ENCODE results near the gene FAM186B. TPM values are rescaled to one million over a fixed set of nuclear protein-coding genes. Genes with fewer than 3 reads are reported as not detected.

The FAM186B gene
- total RNA-seq, 1 experiment from 2014 or later, result 0.42 TPM

DNA sequence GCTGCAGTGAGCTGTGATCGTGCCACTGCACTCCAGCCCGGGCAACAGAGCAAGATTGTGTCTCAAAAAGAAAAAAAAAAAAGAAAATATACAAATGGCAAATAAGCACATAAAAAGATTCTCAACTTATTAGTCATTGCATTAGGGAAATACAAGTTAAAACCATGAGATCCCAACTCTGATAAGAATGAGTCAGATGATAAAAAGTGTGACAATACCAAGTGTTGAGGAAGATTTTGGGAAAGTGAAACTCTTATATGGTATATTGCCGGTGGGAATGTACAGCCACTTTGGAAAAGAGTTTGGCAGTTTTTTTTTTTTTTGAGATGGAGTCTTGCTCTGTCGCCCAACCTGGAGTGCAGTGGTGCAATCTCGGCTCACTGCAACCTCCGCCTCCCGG is 10.3 kb upstream of the FAM186B start:
- ChIA-PET CTCF (interaction anchor here (0.7 to 1.9 kb wide), 2 partner anchors 8 to 351 kb away, joined by 3 to 9 read pairs; partner anchors contain the start of gene PRPF40B), RAD21 (ENCODE audit: low non-redundant PET in 1 of 2, low total read pairs in 2 of 2, uncharacterized antibody in 2 of 2, unreplicated experiment in 2 of 2) (no interaction called here), POLR2A (no interaction called here)
- no peaks in the 10 kb centered on the region for H3K27me3 ChIP-seq (ENCODE audit: insufficient read depth, low read length)
- TF ChIP-seq CTCF (IDR thresholded peaks at IDR 0.05 in 2 of 3, conservative IDR thresholded peaks at IDR 0.05 in 1 of 3; ENCODE audit: borderline replicate concordance in 1 of 3, insufficient read depth in 1 of 3, low read depth in 2 of 3, low read length in 2 of 3) (no peak), SIN3A (IDR thresholded peaks at IDR 0.05; ENCODE audit: low read depth) (no peak), FOSL1 (IDR thresholded peaks at IDR 0.05; ENCODE audit: low read depth) (no peak), YY1 (IDR thresholded peaks at IDR 0.05; ENCODE audit: extremely low read depth, insufficient replicate concordance, low read depth, low read length) (no peak), POLR2A (IDR thresholded peaks at IDR 0.05; ENCODE audit: borderline replicate concordance, extremely low read depth, insufficient read depth, insufficient read length) (no peak), ELF1 (IDR thresholded peaks at IDR 0.05; ENCODE audit: borderline replicate concordance, low read depth) (no peak), EZH2phosphoT487 (IDR thresholded peaks at IDR 0.05; ENCODE audit: borderline replicate concordance) (no peak)
- H3K9me3 ChIP-seq (ENCODE audit: control insufficient read depth in 1 of 2, insufficient read depth in 1 of 2, low read depth in 1 of 2, low read length in 2 of 2), result peaks cover 0 to 4% of the 10 kb centered on the region in 2 experiments; a peak in 1 of 4 replicates
- no peaks in the 10 kb centered on the region for H3K79me2 ChIP-seq (ENCODE audit: insufficient read depth, low read length)
- no peak overlapping the region for H3K9ac ChIP-seq (ENCODE audit: low read length)
- no peak overlapping the region for H3K27ac ChIP-seq (ENCODE audit: low read depth, low read length)
- intact Hi-C loops (cut with micrococcal nuclease), result no loop called here
- no peaks in the 10 kb centered on the region for H3K9me2 ChIP-seq (ENCODE audit: insufficient read depth)
- H2AFZ ChIP-seq (ENCODE audit: low read depth, low read length, poor library complexity, severe bottlenecking), result no peak overlapping the region
- H3K4me2 ChIP-seq (ENCODE audit: low read length), result no peak overlapping the region
- H3K36me3 ChIP-seq (ENCODE audit: control insufficient read depth in 1 of 2, insufficient read depth in 2 of 2, low read length in 2 of 2), result no peaks in the 10 kb centered on the region
- H3K4me3 ChIP-seq (replicated peaks in 1 of 2; ENCODE audit: low read depth in 1 of 2, low read length in 2 of 2), result no peak overlapping the region
- no TSS peak for BruUV-seq (replicated peaks)
- peaks cover 0 to 6% of the 10 kb centered on the region in 2 experiments; a peak in 2 of 4 replicates for H3K4me1 ChIP-seq (ENCODE audit: control insufficient read depth in 1 of 2, insufficient read depth in 2 of 2, low read length in 2 of 2)
- DNase-seq (ENCODE audit: low read depth, low spot score), result no peak
- ATAC-seq, result no peak
- H4K20me1 ChIP-seq (ENCODE audit: insufficient read depth), result no peaks in the 10 kb centered on the region

GRCh38 chr12:49612210-49612609 is 6.8 kb upstream of the FAM186B start:
- intact Hi-C loops (cut with micrococcal nuclease), result no loop called here
- POLR2A ChIA-PET, result no interaction called here
- CTCF ChIA-PET, result no interaction called here
- no peaks in the 10 kb centered on the region for H3K27me3 ChIP-seq (ENCODE audit: insufficient read depth, low read length)
- no peaks in the 10 kb centered on the region for H3K36me3 ChIP-seq (ENCODE audit: control insufficient read depth in 1 of 2, insufficient read depth in 2 of 2, low read length in 2 of 2)
- no peak overlapping the region for H2AFZ ChIP-seq (ENCODE audit: low read depth, low read length, poor library complexity, severe bottlenecking)
- H3K9ac ChIP-seq (ENCODE audit: low read length), result no peak overlapping the region
- H3K79me2 ChIP-seq (ENCODE audit: insufficient read depth, low read length), result no peaks in the 10 kb centered on the region
- RAD21 ChIA-PET (ENCODE audit: low non-redundant PET in 1 of 2, low total read pairs in 2 of 2, uncharacterized antibody in 2 of 2, unreplicated experiment in 2 of 2), result no interaction called here
- H3K9me3 ChIP-seq (ENCODE audit: control insufficient read depth in 1 of 2, insufficient read depth in 1 of 2, low read depth in 1 of 2, low read length in 2 of 2), result peaks cover 0 to 4% of the 10 kb centered on the region in 2 experiments; a peak in 1 of 4 replicates
- no peak for DNase-seq (ENCODE audit: low read depth, low spot score)
- H3K9me2 ChIP-seq (ENCODE audit: insufficient read depth), result no peaks in the 10 kb centered on the region
- H3K4me2 ChIP-seq (ENCODE audit: low read length), result no peak overlapping the region
- BruUV-seq (replicated peaks), result no TSS peak
- no peaks in the 10 kb centered on the region; the same call in 1 of the 2 replicates for H4K20me1 ChIP-seq (ENCODE audit: insufficient read depth)
- no peak overlapping the region for H3K27ac ChIP-seq (ENCODE audit: low read depth, low read length)
- peaks cover 0 to 6% of the 10 kb centered on the region in 2 experiments; a peak in 2 of 4 replicates for H3K4me1 ChIP-seq (ENCODE audit: control insufficient read depth in 1 of 2, insufficient read depth in 2 of 2, low read length in 2 of 2)
- no peak overlapping the region for H3K4me3 ChIP-seq (replicated peaks in 1 of 2; ENCODE audit: low read depth in 1 of 2, low read length in 2 of 2)
- ATAC-seq, result no peak
- TF ChIP-seq ZFX (IDR thresholded peaks at IDR 0.05) (no peak), CEBPB (IDR thresholded peaks at IDR 0.05; ENCODE audit: low read depth) (no peak), ELF1 (IDR thresholded peaks at IDR 0.05; ENCODE audit: borderline replicate concordance, low read depth) (no peak), ATF3 (IDR thresholded peaks at IDR 0.05) (no peak), YY1 (IDR thresholded peaks at IDR 0.05; ENCODE audit: extremely low read depth, insufficient replicate concordance, low read depth, low read length) (no peak), POLR2A (IDR thresholded peaks at IDR 0.05; ENCODE audit: borderline replicate concordance, extremely low read depth, insufficient read depth, insufficient read length) (no peak), EZH2 (IDR thresholded peaks at IDR 0.05) (no peak), CTCF (IDR thresholded peaks at IDR 0.05 in 2 of 3, conservative IDR thresholded peaks at IDR 0.05 in 1 of 3; ENCODE audit: borderline replicate concordance in 1 of 3, insufficient read depth in 1 of 3, low read depth in 2 of 3, low read length in 2 of 3) (no peak), ZNF274 (IDR thresholded peaks at IDR 0.05; ENCODE audit: low read depth, low read length) (no peak)
